Upper lobe of left lung (tissue), 4 donors: ENCODE data around the gene GRIN2A.

ENCODE experiments used
- POLR2A ChIP-seq, 4 donors: fragments of 450-650 bp; IDR thresholded peaks; one replicate each; pipeline ENCODE4 v1.5.1; 2016 to 2017; ENCODE audit warnings: antibody characterized with exemption in 4 of 4, mild to moderate bottlenecking in 2 of 4
- TF ChIP-seq, protein P1 (sequence below), 6 experiments: fragments of 450-650 bp in 4 of 6; fragments of 200-600 bp in 2 of 6; sonication (generic) in 2 of 6; IDR thresholded peaks; one replicate each; pipeline ENCODE4 v1.5.1; 2016 to 2019; ENCODE audit warnings: antibody characterized with exemption in 6 of 6

DNA sequence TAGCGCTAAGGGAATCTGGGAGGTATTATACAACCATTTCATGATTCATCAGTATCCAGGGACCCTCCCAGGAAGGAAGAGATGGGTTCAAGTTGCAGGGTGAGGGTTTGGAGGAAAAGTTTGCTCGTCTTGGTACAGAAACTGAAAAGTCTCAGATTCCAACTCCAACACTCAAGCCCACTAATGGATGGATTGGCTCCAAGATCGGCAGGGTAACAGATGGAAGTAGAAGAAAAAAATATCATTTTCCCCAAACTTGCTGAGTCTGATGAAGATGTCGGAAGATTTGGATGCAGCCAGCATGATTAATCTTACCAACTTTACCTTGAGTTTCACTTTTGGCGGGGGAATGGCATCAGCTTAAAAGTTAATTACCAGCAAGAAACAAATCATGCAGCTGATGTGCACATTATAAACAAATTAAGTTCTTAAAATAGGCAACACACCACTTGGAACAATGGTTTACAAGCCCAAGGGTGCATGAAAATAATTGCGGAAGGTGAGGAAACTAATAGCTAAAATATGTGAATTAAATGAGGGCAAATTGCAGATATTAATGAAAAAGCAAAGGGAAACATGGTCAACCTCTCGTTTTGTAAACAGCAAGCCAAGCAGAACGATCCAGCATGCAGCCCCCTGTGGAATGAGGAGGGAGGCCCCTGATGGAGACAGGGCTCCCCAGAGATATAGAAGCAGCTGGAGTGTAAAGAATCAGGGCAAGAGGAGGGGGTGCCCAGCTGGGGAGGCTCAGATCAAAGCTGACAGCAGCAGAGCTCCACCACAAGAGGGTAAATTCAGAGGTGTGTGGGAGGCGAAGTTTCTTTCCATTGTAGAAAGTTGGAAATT is 44.1 kb upstream of the GRIN2A start:
- TF ChIP-seq, protein P1, sequence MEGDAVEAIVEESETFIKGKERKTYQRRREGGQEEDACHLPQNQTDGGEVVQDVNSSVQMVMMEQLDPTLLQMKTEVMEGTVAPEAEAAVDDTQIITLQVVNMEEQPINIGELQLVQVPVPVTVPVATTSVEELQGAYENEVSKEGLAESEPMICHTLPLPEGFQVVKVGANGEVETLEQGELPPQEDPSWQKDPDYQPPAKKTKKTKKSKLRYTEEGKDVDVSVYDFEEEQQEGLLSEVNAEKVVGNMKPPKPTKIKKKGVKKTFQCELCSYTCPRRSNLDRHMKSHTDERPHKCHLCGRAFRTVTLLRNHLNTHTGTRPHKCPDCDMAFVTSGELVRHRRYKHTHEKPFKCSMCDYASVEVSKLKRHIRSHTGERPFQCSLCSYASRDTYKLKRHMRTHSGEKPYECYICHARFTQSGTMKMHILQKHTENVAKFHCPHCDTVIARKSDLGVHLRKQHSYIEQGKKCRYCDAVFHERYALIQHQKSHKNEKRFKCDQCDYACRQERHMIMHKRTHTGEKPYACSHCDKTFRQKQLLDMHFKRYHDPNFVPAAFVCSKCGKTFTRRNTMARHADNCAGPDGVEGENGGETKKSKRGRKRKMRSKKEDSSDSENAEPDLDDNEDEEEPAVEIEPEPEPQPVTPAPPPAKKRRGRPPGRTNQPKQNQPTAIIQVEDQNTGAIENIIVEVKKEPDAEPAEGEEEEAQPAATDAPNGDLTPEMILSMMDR (IDR thresholded peaks at IDR 0.05) = no peak
- no peak for TF ChIP-seq POLR2A (IDR thresholded peaks at IDR 0.05)
